NCI-H446 (cell line): ENCODE results near the gene AKR1C4.

Experiments
- DNase-seq, 2 experiments: peaks; one replicate each; lab custom pipeline; 2025; lab: John Stamatoyannopoulos, UW

AKR1C4 gene

DNA sequence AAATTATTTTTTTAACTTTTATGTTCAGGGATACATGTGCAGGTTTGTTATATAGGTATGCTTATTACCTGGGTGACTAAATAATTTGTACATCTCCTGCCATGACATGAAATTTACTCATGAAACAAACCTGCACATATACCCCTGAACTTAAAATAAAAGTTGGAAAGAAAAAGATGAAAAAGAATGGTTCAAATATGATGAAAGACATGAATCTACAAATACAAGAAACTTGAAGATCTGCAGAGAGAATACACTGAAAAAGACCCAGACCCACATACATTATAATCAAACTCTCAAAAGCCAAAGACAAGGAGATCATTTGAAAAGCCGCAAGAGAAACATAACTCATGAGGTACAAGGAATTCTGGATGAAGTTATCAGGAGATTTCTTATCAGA is 70.2 kb downstream of the AKR1C4 start:
- no peak for DNase-seq

DNA sequence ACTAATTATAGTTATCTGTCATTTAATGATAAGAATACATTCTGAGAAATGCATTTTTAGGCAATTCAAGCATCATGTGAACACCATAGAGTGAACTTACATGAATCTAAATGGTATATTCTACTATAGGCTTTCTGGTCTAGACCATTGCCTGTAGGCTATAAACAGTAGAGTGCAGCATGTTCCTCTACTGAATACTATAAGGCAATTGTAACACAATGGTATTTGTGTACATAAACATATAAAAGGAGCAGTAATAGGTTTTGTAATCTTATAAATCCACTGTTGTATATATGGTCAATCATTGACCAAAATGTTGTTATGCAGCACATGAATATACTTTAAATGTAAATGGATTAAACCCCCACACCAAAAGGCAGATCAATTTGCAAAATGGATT is 71.6 kb downstream of the AKR1C4 start:
- no peak for DNase-seq
